Placental pericyte (primary cell): ENCODE results near the gene SFI1. TPM values are rescaled to one million over a fixed set of nuclear protein-coding genes. Genes with fewer than 3 reads are reported as not detected.

Source experiments
- small RNA-seq: library from RNA; depleted of rRNA; stranded (forward); fragments of <200 nt; gene quantifications from one replicate; pipeline ENCODE3, GENCODE V24; 2012; ENCODE audit warnings: low replicate concordance
- total RNA-seq: library from RNA; depleted of rRNA; stranded (reverse); fragments of >200 nt; gene quantifications from 2 replicates; pipeline ENCODE4 v1.2.3, GENCODE V29; 2012

Gene SFI1, protein sequence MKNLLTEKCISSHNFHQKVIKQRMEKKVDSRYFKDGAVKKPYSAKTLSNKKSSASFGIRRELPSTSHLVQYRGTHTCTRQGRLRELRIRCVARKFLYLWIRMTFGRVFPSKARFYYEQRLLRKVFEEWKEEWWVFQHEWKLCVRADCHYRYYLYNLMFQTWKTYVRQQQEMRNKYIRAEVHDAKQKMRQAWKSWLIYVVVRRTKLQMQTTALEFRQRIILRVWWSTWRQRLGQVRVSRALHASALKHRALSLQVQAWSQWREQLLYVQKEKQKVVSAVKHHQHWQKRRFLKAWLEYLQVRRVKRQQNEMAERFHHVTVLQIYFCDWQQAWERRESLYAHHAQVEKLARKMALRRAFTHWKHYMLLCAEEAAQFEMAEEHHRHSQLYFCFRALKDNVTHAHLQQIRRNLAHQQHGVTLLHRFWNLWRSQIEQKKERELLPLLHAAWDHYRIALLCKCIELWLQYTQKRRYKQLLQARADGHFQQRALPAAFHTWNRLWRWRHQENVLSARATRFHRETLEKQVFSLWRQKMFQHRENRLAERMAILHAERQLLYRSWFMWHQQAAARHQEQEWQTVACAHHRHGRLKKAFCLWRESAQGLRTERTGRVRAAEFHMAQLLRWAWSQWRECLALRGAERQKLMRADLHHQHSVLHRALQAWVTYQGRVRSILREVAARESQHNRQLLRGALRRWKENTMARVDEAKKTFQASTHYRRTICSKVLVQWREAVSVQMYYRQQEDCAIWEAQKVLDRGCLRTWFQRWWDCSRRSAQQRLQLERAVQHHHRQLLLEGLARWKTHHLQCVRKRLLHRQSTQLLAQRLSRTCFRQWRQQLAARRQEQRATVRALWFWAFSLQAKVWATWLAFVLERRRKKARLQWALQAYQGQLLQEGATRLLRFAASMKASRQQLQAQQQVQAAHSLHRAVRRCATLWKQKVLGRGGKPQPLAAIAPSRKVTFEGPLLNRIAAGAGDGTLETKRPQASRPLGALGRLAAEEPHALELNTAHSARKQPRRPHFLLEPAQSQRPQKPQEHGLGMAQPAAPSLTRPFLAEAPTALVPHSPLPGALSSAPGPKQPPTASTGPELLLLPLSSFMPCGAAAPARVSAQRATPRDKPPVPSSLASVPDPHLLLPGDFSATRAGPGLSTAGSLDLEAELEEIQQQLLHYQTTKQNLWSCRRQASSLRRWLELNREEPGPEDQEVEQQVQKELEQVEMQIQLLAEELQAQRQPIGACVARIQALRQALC
- total RNA-seq: 8.8 and 26.3 TPM in 2 replicates

DNA sequence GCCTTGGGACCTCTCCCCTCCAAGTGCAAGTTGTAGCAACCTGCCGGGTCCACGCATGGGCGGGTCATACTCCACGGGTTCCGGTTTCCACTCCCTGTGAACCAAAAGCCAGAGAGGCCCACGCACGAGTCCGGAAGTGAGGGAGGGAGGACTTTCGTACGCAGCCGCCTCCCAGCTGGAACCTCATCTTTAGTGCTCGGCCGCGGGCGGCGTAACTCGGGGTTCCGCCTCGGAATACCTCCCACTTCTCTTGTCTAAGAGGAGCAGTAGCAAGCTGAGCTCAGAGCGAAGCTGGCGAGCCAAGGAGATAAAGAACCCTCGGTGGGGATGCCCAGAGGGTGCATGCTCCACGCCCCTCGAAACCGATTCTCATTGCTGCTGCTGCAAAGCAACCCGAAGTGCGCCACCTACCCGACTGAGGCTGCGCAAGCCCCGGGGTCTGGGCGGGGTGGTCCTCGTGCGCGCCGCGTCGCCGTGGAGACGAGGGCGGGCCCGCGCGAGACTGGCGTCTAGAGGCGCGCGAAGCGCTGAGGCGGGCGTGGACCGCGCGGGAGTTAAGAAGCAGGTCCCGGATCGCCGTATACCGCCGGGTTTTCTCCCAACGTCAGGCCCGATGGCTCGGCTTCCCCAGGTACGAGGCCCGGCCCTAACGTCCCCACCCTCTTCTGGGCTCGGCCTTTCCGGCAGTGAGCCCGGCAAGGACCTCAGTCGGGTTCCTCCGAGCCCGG is at the start of gene SFI1:
Gene SFI1, plus strand, starts transcription at position 530 of the 728 bp plus-strand sequence. CDS start 11,749 bp downstream, outside the sequence.

DNA sequence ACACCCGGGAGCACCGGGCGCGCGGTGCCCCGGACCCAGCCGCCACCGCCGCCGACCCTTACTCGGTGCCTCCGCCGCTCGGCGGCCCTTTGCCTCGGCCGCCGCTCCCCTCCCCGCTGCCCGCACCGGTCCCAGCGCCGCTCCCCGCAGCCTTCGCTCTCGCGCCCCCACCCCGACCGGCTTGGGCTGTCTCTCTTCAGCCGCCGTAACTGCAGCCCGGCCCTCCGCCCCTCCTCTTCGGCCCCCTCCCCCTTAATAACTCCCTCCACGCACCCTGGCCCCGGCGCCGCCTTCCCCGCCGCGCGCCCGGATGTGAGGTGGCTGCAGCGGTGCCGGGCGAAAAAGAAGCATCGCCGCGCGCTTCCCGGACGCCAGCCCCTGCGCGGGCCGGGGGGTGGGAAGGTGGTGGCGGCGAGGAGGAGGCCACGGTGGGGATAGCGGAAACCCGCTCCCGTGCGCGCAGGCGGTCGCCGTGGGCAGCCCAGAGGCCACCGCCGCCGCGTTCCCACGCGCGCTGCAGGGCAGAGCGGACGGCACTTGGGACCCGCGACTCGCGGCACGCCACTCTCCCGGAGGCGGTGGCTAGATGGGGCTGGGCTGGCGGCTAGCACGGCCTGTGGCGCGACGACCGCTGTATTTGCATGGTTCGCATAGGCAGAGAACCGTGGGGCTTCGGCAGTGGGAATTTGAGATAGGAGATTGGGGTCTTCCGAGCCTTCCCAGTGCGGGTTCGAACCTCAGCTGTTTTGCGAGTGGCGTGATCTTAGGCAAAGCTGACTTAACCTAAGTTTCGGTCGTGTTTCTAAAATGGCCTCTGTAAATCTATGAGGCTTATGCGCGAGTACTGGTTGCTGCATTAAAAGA is 6.5 kb upstream of the SFI1 start, which contains the start of gene EIF4ENIF1:
Gene EIF4ENIF1, minus strand, starts transcription at position 211 of the 864 bp plus-strand sequence. CDS start 1,124 bp downstream, outside the sequence.

DNA sequence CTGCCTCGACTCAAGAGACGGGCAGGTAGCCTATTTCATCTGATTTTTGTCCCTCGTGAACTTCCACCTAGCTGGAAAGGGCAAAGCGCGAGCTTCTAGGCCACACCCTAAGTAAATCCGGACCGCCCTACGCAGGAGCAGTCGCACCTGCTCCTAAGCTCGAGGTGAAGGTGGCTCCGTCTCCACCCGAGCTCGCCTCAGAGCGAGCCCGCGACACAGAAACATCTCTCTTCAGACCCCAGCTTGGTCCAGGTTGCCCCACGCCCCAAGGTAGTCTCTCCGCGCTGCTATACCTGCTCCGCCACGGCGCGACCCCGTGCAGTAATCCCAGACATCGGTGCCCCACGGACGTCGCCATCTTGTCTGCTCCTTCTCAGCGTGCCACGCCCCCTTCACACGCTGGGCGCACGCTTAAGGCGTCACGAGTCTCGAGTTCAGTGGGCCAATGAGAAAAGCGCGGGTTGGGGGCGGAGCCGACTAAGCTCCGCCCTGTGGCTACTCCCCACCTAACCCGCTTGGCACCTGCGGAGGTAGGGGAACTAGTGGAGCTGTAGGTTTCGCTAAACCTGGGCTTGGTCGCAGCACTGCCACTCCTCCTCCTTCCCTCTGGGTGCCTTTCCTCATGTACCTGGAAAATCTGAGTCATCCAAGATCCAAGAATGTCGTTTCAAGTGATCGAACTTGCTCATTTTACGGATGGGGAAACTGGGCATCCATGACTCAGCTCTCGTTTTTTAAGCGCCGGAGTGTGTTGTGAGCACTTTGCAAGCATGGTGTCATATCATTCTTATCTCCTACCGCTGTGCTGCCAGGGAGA is 165.7 kb downstream of the SFI1 start, which contains the start of gene PISD:
Gene PISD, minus strand, starts transcription at position 365 of the 817 bp plus-strand sequence. Its CDS starts 7 bp downstream, at position 358.

Small RNA genes lying within 50 kb of the gene (small RNA-seq; reads per million reads assigned to genes)
- gene AL096701.2 (not detected), gene RNU6-28P (0.68 reads per million, percentile 30 among the genes with 10 or more reads in this experiment)

Other genes with a start within 250 kb of the SFI1 start
- 9.0 and 38.7 TPM in 2 replicates for gene PIK3IP1, start 204.0 kb upstream of the SFI1 start, total RNA-seq
- 14.2 and 25.3 TPM in 2 replicates for gene PATZ1, start 150.2 kb upstream of the SFI1 start, total RNA-seq
- gene DRG1, start 96.9 kb upstream of the SFI1 start, total RNA-seq: 82.5 and 97.6 TPM in 2 replicates
- 12.6 and 13.3 TPM in 2 replicates for gene EIF4ENIF1, start 6.7 kb upstream of the SFI1 start, total RNA-seq
- gene PISD, start 165.7 kb downstream of the SFI1 start, total RNA-seq: 56.3 and 73.1 TPM in 2 replicates